B cell (primary cell): ENCODE results near the gene NFE2L1. TPM values are rescaled to one million over a fixed set of nuclear protein-coding genes. Genes with fewer than 3 reads are reported as not detected.

Experiments
- ATAC-seq: fragments of 200-7000 bp; cut with Tn5 transposase; one replicate; pipeline ENCODE4 v1.10.0; 2021; ENCODE audit warnings: low read depth, mild to moderate bottlenecking, moderate number of reproducible peaks, moderate library complexity
- CTCF ChIA-PET: fragments of 350-600 bp; sonication (Branson Sonifier 250); formaldehyde crosslinking; loops from one replicate; lab custom pipeline; 2021; ENCODE audit warnings: antibody characterized with exemption, inconsistent platforms; lab: Charles Lee
- POLR2A ChIA-PET: fragments of 350-600 bp; sonication (Branson Sonifier 250); formaldehyde crosslinking; loops from one replicate; lab custom pipeline; 2021; ENCODE audit warnings: antibody characterized with exemption; lab: Charles Lee
- DNase-seq: peaks from one replicate; pipeline ENCODE4 v3.0.0; 2013
- H2AFZ ChIP-seq: 2 replicates; pipeline ENCODE4 v1.6.1; 2012; ENCODE audit warnings: mild to moderate bottlenecking, low read depth, low read length; ENCODE audit not compliant: insufficient read depth, poor library complexity, severe bottlenecking
- H3K27ac ChIP-seq, 2 donors: 1 replicate in 1 of 2; 2 replicates in 1 of 2; pipeline ENCODE4 v1.5.1; 2012 to 2013; ENCODE audit warnings: low read length in 2 of 2, mild to moderate bottlenecking in 2 of 2, moderate library complexity in 1 of 2
- H3K27me3 ChIP-seq, 4 experiments: fragments of 200-600 bp in 1 of 4; sonication (generic) in 1 of 4; replicated peaks in 1 of 4; 1 replicate in 2 of 4; 2 replicates in 2 of 4; pipeline versions ENCODE4 v1.6.1 to v1.7.0; 2013 to 2016; ENCODE audit warnings: low read length in 3 of 4, mild to moderate bottlenecking in 2 of 4, mixed read lengths in 1 of 4, moderate library complexity in 1 of 4; ENCODE audit not compliant: insufficient read depth in 4 of 4, control insufficient read depth in 3 of 4; ENCODE audit errors: control extremely low read depth in 1 of 4
- H3K36me3 ChIP-seq, 2 experiments: replicated peaks in 1 of 2; 1 replicate in 1 of 2; 2 replicates in 1 of 2; pipeline versions ENCODE4 v1.6.1 to v1.7.1; 2013; ENCODE audit warnings: low read length in 1 of 2; ENCODE audit not compliant: insufficient read depth in 2 of 2, control insufficient read depth in 1 of 2; ENCODE audit errors: control extremely low read depth in 1 of 2, extremely low read depth in 1 of 2
- H3K4me1 ChIP-seq, 2 donors: fragments of 200-600 bp in 1 of 2; sonication (generic) in 1 of 2; 1 replicate in 1 of 2; 2 replicates in 1 of 2; pipeline versions ENCODE4 v1.5.1 to v1.6.1; 2013 to 2017; ENCODE audit warnings: low read length in 2 of 2; ENCODE audit not compliant: control insufficient read depth in 2 of 2, insufficient read depth in 2 of 2
- H3K4me2 ChIP-seq: replicated peaks from 2 replicates; pipeline ENCODE3; 2012; ENCODE audit warnings: mild to moderate bottlenecking, low read depth, low read length; ENCODE audit not compliant: poor library complexity, severe bottlenecking
- H3K4me3 ChIP-seq, 5 experiments: fragments of 200-600 bp in 1 of 5; sonication (generic) in 1 of 5; 1 replicate in 3 of 5; 2 replicates in 2 of 5; pipeline versions ENCODE4 v1.5.1 to v1.7.0; 2011 to 2016; ENCODE audit warnings: low read length in 4 of 5, mild to moderate bottlenecking in 4 of 5, low read depth in 2 of 5, control low read depth in 1 of 5, moderate library complexity in 1 of 5; ENCODE audit not compliant: insufficient read depth in 1 of 5; ENCODE audit errors: control extremely low read depth in 1 of 5, extremely low read depth in 1 of 5
- H3K79me2 ChIP-seq: fragments of 200-600 bp; sonication (generic); one replicate; pipeline ENCODE4 v1.6.0; 2016; ENCODE audit warnings: low read length; ENCODE audit not compliant: control insufficient read depth, insufficient read depth
- H3K9ac ChIP-seq: fragments of 200-600 bp; sonication (generic); 2 replicates; pipeline ENCODE4 v1.6.1; 2017; ENCODE audit warnings: mild to moderate bottlenecking, low read length, moderate library complexity
- H3K9me3 ChIP-seq, 3 donors: one replicate each; pipeline versions ENCODE4 v1.6.1 to v1.7.1; 2013; ENCODE audit warnings: low read length in 2 of 3; ENCODE audit not compliant: control insufficient read depth in 2 of 3, insufficient read depth in 1 of 3; ENCODE audit errors: control extremely low read depth in 1 of 3
- H4K20me1 ChIP-seq: 2 replicates; pipeline ENCODE4 v1.6.0; 2012; ENCODE audit warnings: mild to moderate bottlenecking, low read length; ENCODE audit not compliant: insufficient read depth, control insufficient read depth, poor library complexity, severe bottlenecking
- H3K27ac Mint-ChIP-seq: one replicate; pipeline ENCODE4 v1.8.0; 2021; ENCODE audit warnings: mixed read lengths
- H3K27me3 Mint-ChIP-seq: one replicate; pipeline ENCODE4 v1.8.0; 2021; ENCODE audit warnings: mixed read lengths
- H3K4me1 Mint-ChIP-seq: one replicate; pipeline ENCODE4 v1.8.0; 2021; ENCODE audit warnings: mixed read lengths
- H3K4me3 Mint-ChIP-seq: one replicate; pipeline ENCODE4 v1.8.0; 2021; ENCODE audit warnings: mixed read lengths
- H3K9me3 Mint-ChIP-seq: one replicate; pipeline ENCODE4 v1.8.0; 2022; ENCODE audit warnings: mixed read lengths; ENCODE audit not compliant: insufficient read depth
- EZH2 ChIP-seq: IDR thresholded peaks from 2 replicates; pipeline ENCODE4 v1.6.1; 2012; ENCODE audit warnings: borderline replicate concordance, low read depth, mild to moderate bottlenecking, moderate library complexity, low read length; ENCODE audit not compliant: insufficient read depth, poor library complexity, severe bottlenecking
- WGBS: methylation state at CpG from one replicate; pipeline ENCODE4 v1.1.5; 2013; ENCODE audit warnings: missing lambda C conversion rate; ENCODE audit not compliant: insufficient coverage; 5-methylcytosine and 5-hydroxymethylcytosine counted together
- intact Hi-C: fragments of 100-400 bp; cut with micrococcal nuclease; formaldehyde crosslinking; loops from one replicate; pipeline ENCODE4 v1.10.0; 2022
- polyA plus RNA-seq: library from polyadenylated mRNA; depleted of rRNA; stranded (reverse); fragments of >200 nt; gene quantifications from 2 replicates; pipeline ENCODE4 v1.2.3, GENCODE V29; 2012
- total RNA-seq, 2 donors: library from RNA; stranded (reverse); fragments of 120-200 nt in 1 of 2; gene quantifications; 1 replicate in 1 of 2; 2 replicates in 1 of 2; pipeline versions ENCODE4 v1.2.3 to v1.2.4, GENCODE V29; 2013 to 2022
- TF ChIP-seq, protein P1 (sequence below): fragments of 200-600 bp; IDR thresholded peaks from one replicate; pipeline ENCODE4 v1.8.0; 2022; ENCODE audit warnings: antibody characterized with exemption, mild to moderate bottlenecking

Gene NFE2L1
- total and polyA plus RNA-seq, 2 donors (not counting 1 experiment from before 2014, with no cell fraction given) = 25.2 to 66.4 TPM

GRCh38 chr17:48048384-48049126, 396 bp downstream of the NFE2L1 start:
- TF ChIP-seq EZH2 = no peak
- TF ChIP-seq, protein P1, sequence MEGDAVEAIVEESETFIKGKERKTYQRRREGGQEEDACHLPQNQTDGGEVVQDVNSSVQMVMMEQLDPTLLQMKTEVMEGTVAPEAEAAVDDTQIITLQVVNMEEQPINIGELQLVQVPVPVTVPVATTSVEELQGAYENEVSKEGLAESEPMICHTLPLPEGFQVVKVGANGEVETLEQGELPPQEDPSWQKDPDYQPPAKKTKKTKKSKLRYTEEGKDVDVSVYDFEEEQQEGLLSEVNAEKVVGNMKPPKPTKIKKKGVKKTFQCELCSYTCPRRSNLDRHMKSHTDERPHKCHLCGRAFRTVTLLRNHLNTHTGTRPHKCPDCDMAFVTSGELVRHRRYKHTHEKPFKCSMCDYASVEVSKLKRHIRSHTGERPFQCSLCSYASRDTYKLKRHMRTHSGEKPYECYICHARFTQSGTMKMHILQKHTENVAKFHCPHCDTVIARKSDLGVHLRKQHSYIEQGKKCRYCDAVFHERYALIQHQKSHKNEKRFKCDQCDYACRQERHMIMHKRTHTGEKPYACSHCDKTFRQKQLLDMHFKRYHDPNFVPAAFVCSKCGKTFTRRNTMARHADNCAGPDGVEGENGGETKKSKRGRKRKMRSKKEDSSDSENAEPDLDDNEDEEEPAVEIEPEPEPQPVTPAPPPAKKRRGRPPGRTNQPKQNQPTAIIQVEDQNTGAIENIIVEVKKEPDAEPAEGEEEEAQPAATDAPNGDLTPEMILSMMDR = no peak
- Histone ChIP-seq H3K27me3 (no peaks in the 10 kb centered on the region), H3K27ac (peak overlapping the region; percentile 49 to 90), H3K4me3 (peak overlapping the region; percentile 56 to 82 (median 77)), H2AFZ (peak overlapping the region; percentile 97), H3K4me2 (peak overlapping the region; percentile 80), H3K9ac (peak overlapping the region; percentile 77), H3K79me2 (peaks cover 64% of the 10 kb centered on the region), H3K36me3 (peaks cover 0 to 29% of the 10 kb centered on the region in 2 experiments), H3K9me3 (no peaks in the 10 kb centered on the region), H4K20me1 (peaks cover 28% of the 10 kb centered on the region), H3K4me1 (peaks cover 30 to 36% of the 10 kb centered on the region in 2 donors)
- intact Hi-C loops = loop anchor here (1.0 kb wide), 7 partner anchors 23 to 153 kb away; partner anchors contain the start of genes CBX1, CDK5RAP3 and SNX11
- peak; percentile 70 for DNase-seq
- CTCF ChIA-PET = interaction anchor here (0.6 to 5.3 kb wide), 11 partner anchors 12 to 102 kb away, joined by 3 to 50 read pairs (median 5); partner anchors contain the start of genes CBX1 and CDK5RAP3
- peaks cover 59% of the 10 kb centered on the region for H3K4me1 Mint-ChIP-seq
- H3K27ac Mint-ChIP-seq = peak overlapping the region; percentile 100
- H3K4me3 Mint-ChIP-seq = peak overlapping the region; percentile 97
- peak; percentile 18 for ATAC-seq
- POLR2A ChIA-PET = interaction anchor here (0.9 to 2.6 kb wide), 7 partner anchors 12 to 153 kb away, joined by 3 to 16 read pairs (median 5); partner anchors contain the start of genes CDK5RAP3, SNX11 and SP2
- WGBS = under 1% methylated on average over 53 of the region's 53 CpGs
- no peaks in the 10 kb centered on the region for H3K27me3 Mint-ChIP-seq
- H3K9me3 Mint-ChIP-seq = no peaks in the 10 kb centered on the region

- DNase-seq = no peak
- H3K27ac ChIP-seq = no peak overlapping the region
- no peaks in the 10 kb centered on the region for H3K27me3 ChIP-seq
- Mint-ChIP-seq H3K4me3 (no peak overlapping the region), H3K27me3 (no peaks in the 10 kb centered on the region), H3K27ac (no peak overlapping the region), H3K9me3 (no peaks in the 10 kb centered on the region), H3K4me1 (peaks cover 78% of the 10 kb centered on the region)
- H3K36me3 ChIP-seq = peaks cover 0 to 37% of the 10 kb centered on the region in 2 experiments
- TF ChIP-seq, protein P1 = no peak
- TF ChIP-seq EZH2 = no peak
- no peak overlapping the region for H2AFZ ChIP-seq
- CTCF ChIA-PET = interaction anchor here (2.1 kb wide), 1 partner anchor 23 kb away, joined by 10 read pairs; no protein-coding TSS in a partner anchor
- intact Hi-C loops = no loop called here
- POLR2A ChIA-PET = no interaction called here
- no peak overlapping the region for H3K9ac ChIP-seq
- H3K4me1 ChIP-seq = peaks cover 46 to 54% of the 10 kb centered on the region in 2 donors
- no peak overlapping the region for H3K4me2 ChIP-seq
- H3K9me3 ChIP-seq = no peaks in the 10 kb centered on the region
- peaks cover 53% of the 10 kb centered on the region for H4K20me1 ChIP-seq
- WGBS = 97% methylated on average over 10 of the region's 10 CpGs
- no peak overlapping the region for H3K4me3 ChIP-seq
- no peak for ATAC-seq
- peaks cover 86% of the 10 kb centered on the region for H3K79me2 ChIP-seq
These were observed 3.1 kb downstream of the NFE2L1 start for GRCh38 chr17:48051283-48051682.
